Anterior cingulate cortex (tissue), 58 donors: ENCODE results near the gene LGALS14.
"Not testable (repeated sequence)": the region's sequence is repeated elsewhere in the genome, so short reads cannot be mapped to it uniquely, and the experiment has no call there.

Experiments used
- DNase-seq, 58 donors: peaks; one replicate each; lab custom pipeline; 2025; lab: John Stamatoyannopoulos, UW

LGALS14 gene

DNA sequence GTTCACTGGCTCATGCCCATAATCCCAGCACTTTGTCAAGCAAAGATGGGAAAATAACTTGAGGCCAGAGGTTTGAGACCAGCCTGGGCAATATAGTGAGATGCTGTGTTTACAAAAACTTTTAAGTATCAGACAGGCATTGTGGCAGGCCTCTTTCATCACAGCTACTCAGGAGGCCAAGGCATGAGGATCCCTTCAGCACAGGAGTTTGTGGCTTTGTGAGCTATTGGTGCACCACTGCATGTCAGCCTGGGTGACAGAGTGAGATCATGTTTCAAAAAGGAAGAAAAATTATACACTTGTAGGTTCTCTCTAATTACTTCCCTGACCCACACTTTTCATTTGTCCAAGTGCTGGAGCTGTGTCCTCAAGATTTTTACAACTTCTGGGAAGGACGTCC, 11.5 kb upstream of the LGALS14 start:
- DNase-seq: no peak

DNA sequence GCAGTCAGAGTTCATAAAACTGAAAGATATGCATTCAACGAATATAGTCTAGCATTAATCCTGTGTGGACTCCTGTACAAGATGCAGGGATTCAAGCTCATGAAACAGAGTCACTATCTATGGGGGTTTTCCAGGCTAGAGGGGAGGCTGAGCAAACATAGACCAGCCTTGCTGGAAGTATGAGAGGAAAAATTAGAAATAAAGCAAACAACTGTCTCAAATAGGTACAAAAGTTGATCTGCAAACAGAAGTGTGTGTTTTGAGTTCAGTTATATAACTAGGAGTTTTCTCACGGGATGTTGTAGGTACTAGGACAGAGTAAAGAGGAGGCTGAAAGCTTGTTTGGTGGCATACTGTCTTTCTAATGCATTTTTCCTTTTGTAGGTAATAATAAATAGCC, 8.5 kb upstream of the LGALS14 start:
- DNase-seq: no peak

DNA sequence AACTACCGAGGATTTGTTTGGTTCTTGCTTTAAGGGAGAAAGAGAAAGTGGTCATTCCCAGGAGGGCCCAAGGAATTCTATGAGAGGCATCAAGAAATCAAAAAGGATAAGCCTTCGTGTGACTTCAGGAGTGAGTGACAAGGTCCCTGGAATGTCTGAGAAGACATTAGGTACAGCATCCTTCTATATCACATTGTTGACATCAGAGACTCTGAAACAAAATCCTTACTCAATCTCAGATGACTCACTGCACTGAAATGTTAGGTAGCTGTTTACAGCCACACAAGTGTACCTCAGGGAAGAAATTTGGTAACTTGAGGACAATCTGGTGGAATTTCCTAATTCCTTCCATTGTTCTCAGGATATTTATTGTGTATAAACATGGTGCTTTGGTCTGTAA, 7.9 kb upstream of the LGALS14 start:
- DNase-seq: no peak

DNA sequence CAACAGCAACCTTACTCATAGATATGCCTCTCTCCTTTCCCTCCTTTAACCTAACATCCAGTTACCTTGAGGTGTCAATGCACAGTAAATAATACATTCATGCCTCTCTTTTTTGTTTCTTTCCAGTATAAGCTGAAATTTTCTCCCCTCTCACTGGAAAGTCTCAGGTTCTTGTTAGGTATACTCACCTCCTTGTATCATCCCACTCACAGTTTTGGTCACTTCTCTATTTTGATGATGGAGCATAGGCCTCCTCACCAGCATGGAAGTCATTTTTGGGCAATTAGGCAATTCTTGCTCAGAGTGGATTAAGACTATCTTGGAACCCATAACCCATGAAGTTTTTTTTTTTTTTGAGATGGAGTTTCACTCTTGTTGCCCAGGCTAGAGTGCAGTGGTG, 5.7 kb upstream of the LGALS14 start:
- no peak for DNase-seq

DNA sequence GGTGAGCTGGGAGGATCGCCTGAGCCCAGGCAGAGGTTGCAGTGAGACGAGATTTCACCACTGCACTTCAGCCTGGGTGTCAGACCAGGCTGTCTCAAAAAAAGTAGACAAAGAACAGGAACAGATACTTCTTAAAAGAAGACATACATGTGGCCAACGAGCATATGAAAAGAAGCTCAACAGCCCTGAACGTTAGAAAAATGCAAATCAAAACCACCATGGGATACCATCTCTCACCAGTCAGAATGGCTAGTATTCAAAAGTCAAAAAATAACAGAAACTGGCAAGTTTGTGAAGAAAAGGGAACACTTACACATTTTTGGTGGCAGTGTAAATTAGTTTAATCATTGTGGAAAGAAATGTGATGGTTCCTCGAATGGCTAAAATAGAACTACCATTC, 3.0 kb upstream of the LGALS14 start:
- DNase-seq: no peak

DNA sequence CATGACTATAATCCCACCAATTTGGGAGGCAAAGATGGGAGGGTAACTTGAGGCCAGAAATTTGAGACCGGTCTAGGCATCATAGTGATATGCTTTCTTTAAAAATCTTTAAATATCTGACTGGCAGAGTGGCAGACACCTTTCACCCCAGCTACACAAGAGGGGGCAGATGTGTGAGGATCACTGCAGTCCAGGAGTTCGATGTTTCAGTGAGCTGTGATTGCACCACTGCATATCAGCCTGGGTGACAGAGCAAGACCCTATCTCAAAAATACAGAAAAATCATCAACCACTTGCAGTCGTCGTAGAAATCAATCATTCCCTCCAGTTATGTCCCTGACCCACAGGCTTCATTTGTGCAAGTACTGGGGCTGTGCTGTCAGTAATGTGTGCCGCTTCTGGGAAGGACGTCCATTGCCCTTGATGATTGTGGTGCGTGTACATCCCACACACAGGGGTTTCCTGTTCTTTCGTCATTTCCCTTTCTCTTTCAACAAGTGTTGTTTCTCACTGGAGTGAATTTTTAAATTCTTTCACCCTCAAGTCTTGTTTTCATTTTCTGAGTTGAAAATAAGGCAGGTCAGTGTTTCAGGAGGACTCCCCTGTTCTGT, 1.4 kb downstream of the LGALS14 start:
- DNase-seq: no peak

DNA sequence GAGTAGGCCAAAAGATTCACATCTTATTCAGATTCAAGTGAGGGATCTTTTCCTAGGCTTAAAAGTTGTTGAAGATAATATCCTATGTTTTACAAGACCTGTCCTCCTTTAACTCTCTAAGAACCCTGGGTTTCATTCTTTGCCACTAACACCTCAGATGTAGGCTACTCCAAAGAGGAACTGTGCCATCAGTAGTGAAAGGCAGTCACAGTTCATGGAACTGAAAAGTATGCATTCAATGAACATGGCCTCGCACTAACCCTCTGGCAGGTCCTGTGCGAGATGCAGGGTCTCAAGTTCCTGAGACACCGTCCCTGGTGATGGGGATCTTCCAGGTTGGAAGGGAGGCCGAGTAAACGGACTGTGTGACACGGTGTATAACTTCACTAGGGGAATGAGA, 4.3 kb downstream of the LGALS14 start:
- DNase-seq: no peak

DNA sequence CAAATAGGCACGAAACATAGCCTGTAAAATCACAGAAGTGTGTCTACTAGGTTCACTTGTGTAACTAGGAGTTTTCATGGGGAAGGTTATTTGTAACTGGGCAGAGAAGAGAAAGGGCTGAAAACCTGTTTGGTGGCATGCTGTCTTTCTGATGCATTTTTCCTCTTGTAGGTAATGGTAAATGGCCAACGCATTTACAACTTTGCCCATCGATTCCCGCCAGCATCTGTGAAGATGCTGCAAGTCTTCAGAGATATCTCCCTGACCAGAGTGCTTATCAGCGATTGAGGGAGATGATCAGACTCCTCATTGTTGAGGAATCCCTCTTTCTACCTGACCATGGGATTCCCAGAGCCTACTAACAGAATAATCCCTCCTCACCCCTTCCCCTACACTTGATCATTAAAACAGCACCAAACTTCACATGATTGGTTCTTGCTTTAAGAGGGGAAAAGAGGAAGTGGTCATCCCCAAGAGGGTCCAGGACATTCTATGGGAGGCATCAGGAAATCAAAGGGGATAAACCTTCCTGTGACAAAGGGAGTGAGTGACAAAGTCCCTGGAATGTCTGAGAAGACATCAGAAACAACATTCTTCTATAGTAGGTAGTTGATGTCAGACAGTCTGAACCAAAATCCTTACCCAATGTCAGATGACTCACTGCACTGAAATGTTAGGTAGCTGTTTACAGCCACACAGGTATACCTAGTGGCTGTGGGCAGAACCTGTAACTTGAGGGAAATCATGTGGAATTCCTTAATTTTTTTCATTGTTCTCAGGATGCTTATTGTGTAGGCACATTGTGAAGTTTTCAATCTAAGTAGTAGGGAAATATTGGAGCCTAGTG, 5.0 kb downstream of the LGALS14 start:
- no peak for DNase-seq

DNA sequence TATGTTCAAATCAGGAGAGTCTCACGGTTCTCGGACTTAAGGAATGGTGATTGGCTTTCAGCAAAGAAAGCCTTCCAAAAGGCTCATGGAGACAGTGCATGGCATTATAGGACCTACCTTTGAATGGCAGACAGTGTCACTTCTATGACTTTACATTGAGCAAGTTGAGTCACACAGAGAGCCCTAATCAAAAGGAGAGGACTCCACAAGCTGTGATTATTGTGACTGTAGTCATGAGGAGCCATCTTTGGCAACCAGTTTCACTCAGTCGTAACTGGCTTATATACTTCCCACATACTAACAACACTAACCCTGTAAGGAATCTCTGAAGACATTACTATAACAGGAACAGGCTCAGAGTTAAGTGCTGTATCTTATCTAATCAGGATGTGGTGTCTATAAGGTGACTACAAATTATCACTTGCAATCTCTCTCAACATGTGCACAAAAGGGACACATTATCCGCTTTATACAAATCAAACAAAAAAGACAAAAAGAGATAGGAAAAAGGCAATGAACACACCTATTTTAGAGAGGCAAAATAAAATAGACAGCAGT, 6.1 kb downstream of the LGALS14 start:
- DNase-seq: no peak

DNA sequence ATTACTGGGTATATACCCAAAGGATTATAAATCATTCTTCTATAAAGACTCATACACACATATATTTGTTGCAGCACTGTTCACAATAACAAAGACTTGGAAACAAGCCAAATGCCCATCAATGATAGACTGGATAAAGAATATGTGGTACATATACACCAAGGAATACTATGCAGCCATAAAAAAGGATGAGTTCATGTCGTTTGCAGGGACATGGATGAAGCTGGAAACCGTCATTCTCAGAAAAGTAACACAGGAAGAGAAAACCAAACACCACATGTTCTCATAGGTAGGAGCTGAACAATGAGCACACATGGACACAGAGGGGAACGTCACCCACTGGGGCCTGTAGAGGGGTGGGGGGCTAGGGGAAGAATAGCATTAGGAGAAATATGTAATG, 15.9 kb downstream of the LGALS14 start:
- DNase-seq: not testable (repeated sequence)

DNA sequence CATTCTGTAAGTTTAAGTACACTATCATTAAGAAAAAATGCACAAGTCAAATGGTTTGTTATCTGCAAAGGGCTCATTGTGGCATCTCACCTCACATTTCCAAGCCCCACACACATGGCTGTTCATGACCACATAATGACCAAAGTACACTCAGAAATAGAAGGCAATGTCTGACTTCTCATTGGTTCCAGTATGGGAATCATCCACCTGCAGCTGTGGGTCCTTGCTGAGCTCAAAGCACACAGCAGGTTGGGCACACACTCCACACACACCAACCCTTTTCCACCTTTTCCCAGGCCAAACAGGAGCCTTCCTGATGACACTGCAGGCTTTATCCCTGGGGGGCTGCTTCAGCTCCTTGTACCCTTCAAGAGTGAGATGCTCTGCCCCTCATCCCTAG, 21.7 kb downstream of the LGALS14 start:
- no peak for DNase-seq

DNA sequence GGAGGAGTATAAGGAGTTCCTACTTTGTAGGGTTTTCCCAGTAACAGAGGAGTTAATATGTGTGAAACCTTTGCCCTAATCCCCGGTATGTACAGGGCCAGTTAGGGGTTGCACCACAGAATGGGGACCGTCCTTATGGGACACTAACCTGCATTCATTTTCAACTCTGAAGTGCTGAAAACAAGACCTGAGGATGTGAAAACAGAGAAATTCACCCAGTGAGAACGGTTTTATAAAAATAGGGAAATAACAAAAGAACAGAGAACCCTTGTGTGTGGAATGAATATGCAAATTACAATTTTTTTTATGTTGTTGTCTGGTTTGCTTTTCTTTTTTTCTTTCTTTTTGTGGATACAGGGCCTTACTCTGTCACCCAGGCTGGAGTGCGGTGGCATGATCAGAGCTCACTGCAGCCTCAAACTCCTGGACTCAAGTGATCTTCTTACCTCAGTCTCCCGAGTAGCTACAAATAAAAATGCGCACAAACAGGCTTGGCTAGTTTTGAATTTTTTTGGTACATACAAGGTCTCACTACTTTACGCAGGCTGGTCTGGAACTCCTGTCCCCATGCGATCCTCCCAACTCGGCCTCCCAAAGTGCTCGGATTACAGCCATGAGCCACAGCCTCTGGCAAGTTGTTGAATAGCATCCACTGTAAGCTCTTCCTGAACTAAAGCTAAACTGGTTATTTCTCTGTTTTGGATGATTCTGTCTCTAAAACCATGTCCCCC, 23.0 kb downstream of the LGALS14 start:
- DNase-seq: no peak

DNA sequence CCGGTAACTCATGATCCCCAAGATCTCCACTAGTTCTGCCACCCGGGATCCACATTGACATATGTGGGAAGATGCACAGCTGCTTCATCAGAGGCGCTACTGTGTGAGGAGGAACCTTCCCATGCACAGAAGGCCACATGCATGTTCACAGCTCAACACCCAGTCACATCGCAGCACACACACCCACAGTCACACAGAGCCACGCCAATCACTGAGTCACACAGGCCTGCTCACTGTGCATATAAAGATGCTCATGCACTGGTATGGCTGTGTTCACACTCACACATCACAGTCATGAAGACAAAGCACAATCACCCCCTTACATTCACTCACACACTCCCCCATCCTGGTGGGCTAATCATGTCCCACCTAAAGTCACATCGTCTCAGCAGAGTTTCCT, 23.8 kb downstream of the LGALS14 start:
- no peak for DNase-seq

DNA sequence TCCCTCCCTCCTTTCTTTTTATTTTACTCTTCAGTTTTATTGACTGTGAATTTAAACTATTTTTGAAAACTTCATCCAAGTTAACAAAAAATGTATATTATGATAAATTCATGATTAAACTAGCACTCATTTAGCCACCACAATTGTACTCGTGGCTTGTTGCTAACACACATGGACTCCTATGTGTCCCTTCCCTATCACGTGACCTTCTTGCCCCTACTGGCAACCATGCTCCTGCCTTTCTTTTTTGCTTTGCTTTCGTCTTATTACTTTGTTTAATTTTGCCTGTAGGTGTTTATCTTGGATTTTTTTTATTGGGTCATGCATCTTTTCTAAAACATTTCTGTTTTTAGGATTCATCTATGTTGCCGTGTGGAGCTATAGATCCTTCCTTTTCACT, 25.3 kb downstream of the LGALS14 start:
- no peak for DNase-seq

DNA sequence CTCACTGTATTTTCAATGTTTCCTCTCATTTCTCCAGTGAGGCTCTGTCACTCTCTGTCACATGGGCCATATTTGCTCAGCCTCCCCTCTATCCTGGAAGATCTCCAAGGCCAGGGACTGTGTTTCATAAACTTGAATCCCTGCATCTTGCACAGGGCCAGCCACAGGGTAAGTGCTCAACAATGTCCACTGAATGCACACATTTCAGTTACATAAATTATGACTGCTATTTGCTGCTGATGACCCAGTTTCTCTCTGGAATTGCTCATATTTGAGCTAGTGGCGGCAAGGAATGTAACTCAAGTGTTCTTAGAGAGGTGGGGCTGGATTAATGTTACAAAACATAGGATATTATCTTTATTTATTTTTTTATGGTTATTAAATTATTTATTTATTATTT, 27.4 kb downstream of the LGALS14 start:
- no peak for DNase-seq

DNA sequence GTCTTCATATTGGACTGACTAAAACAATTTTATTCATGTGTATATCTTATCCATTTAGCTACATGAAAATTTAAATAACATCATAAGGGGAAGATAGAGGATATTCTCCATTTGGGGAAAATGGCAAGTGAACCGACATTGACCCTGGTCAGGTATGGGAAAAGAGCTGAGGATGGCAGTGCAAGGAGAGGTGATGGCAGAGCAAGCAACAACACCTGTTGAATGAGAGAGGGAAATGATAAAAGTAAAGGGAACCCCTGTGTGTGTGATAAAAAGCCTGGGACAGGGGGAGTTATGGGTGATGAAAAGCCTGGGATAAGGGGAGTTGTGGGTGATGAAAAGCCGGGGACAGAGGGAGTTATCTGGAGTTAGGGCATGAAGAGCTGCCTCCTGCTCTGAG, 29.6 kb downstream of the LGALS14 start:
- DNase-seq: no peak

DNA sequence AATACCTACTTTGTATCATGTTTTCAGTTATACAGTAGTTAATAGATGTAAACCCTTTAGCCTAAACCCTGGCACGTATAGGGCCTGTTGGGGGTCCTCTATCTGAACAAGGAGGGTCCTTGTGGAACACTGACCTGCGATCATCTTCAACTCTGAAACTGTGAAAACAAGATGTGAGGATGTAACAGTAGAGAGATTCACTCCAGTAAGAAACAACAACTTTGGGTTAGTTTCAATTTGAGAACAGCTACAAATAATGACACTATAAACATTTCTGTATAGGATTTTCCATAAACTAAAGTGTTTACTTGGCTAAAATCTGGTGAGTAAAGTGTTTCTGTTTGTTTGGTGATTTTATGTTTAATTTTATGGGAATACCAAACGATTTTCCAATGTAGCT, 31.4 kb downstream of the LGALS14 start:
- DNase-seq: no peak

DNA sequence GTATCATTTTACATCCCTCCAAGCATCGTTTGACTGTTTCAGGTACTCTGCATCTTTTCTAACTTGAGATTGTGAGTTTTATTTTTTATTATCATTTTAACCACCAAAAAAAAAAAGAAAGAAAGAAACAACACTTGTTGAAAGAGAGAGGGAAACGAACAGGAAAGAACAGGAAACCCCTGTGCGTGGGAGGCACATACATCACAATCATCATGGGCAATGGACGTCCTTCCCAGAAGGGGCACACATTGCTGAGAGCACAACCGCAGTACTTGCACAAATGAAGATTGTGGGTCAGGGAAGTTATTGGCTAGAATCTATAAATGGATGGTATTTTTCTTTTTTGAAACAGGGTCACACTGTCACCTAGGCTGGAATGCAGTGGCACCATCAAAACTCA, 31.8 kb downstream of the LGALS14 start:
- no peak for DNase-seq

DNA sequence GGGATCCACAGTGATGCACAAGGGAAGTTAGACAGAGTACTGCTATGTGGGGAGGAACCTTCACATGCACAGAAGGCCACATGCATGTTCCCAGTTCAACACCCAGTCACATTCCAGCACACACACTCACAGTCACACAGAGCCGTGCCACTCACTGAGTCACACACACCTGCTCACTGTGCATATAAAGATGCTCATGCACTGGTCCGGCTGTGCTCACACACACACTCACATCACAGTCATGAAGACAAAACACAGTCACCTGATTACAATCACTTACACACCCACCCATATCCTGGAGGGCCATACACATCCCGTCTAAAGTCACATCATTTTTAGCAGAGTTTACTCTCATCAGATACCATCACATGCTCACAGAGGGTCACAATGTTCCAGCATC, 33.1 kb downstream of the LGALS14 start:
- DNase-seq: no peak

DNA sequence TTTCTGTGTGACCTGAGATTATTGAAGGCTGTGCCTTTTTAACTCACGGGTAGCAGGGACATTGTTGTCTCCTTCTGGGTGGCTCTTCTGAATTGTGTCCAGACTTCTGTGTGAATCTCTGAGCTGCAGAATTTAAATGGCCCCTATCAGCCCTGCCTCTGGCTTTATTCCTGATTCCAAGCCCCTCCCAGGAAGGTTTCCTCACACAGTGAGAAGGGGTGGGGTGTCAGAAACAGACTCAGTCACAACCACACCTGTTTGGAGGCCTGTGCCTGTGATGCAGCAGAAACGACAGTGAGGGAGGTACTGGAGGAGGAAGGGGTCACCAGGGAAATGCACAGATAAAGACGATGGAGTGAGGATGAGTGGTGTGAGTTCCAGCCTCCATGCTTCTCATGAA, 33.6 kb downstream of the LGALS14 start, which contains the start of gene CLC:
TSS of gene CLC (minus strand) at position 139 of the 400 bp plus-strand sequence. CDS start at position 62, 77 bp downstream.
- DNase-seq: no peak

DNA sequence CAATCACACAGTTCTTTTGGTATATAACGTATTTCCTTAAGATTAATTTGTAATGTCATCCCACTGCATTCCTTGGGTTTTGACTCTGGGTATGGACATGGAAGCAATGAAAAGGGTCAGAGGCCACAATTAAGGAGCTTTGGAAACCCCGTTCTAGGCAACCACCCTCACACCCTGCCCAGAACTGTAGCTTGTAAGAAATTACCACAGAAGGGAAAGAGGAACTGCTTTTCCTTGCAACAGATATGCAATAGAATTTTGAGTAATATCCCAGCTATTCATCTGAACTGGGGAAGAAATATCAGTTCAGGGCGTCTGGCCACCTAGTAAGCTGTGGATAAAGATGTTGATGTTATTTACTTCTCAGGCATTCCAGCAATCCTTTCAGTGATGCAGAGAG, 34.5 kb downstream of the LGALS14 start:
- no peak for DNase-seq
